HepG2 (cell line): ENCODE results near the gene JAG1. TPM values are rescaled to one million over a fixed set of nuclear protein-coding genes. Genes with fewer than 3 reads are reported as not detected.
A peak's percentile ranks its signal among the peaks of the same experiment; 100 is the strongest.

Experiments
- CSRNP1 ChIP-seq: sonication (generic); formaldehyde crosslinking; IDR thresholded peaks from 2 replicates; pipeline ENCODE4 v1.8.1; 2023; ENCODE audit warnings: mild to moderate bottlenecking, missing genetic modification reagents
- HMGA1 ChIP-seq: sonication (generic); formaldehyde crosslinking; conservative IDR thresholded peaks from 2 replicates; pipeline ENCODE4 v1.4.0; 2020; ENCODE audit warnings: missing genetic modification reagents
- KLF15 ChIP-seq: sonication (generic); formaldehyde crosslinking; IDR thresholded peaks from 2 replicates; pipeline ENCODE4 v1.8.1; 2023; ENCODE audit warnings: borderline replicate concordance, mild to moderate bottlenecking, inconsistent platforms, missing genetic modification reagents, mixed read lengths
- LCORL ChIP-seq, 2 experiments: fragments of 450-650 bp in 1 of 2; sonication (generic) in 1 of 2; formaldehyde crosslinking in 1 of 2; IDR thresholded peaks; 2 replicates each; pipeline versions ENCODE4 v1.5.0 to v1.6.1; 2017 to 2020; ENCODE audit warnings: antibody characterized with exemption in 1 of 2, missing genetic modification reagents in 1 of 2
- MAF1 ChIP-seq: sonication (generic); formaldehyde crosslinking; IDR thresholded peaks from 2 replicates; pipeline ENCODE4 v1.5.0; 2020; ENCODE audit warnings: missing genetic modification reagents, borderline replicate concordance
- MAFK ChIP-seq, 2 experiments: IDR thresholded peaks in 1 of 2; conservative IDR thresholded peaks in 1 of 2; 2 replicates each; pipeline ENCODE4 v1.6.1; 2011; ENCODE audit warnings: improper control_type of control experiment in 2 of 2, low read length in 2 of 2
- MTERF4 ChIP-seq: sonication (generic); formaldehyde crosslinking; IDR thresholded peaks from 2 replicates; pipeline ENCODE4 v1.8.0; 2023; ENCODE audit warnings: mild to moderate bottlenecking, missing genetic modification reagents
- REST ChIP-seq, 2 experiments: IDR thresholded peaks; 2 replicates each; pipeline ENCODE4 v1.6.1; 2011 to 2012; ENCODE audit warnings: low read length in 2 of 2, borderline replicate concordance in 1 of 2, low read depth in 1 of 2, mild to moderate bottlenecking in 1 of 2, moderate library complexity in 1 of 2
- SCMH1 ChIP-seq: sonication (generic); formaldehyde crosslinking; IDR thresholded peaks from 2 replicates; pipeline ENCODE4 v1.9.0; 2021; ENCODE audit warnings: missing genetic modification reagents, mild to moderate bottlenecking, borderline replicate concordance
- SP2 ChIP-seq: sonication (generic); formaldehyde crosslinking; IDR thresholded peaks from 2 replicates; pipeline ENCODE4 v1.5.1; 2020; ENCODE audit warnings: mild to moderate bottlenecking, missing genetic modification reagents
- TRAFD1 ChIP-seq: sonication (generic); formaldehyde crosslinking; IDR thresholded peaks from 2 replicates; pipeline ENCODE4 v1.5.1; 2020; ENCODE audit warnings: missing genetic modification reagents, mild to moderate bottlenecking, borderline replicate concordance
- ZKSCAN5 ChIP-seq: sonication (generic); formaldehyde crosslinking; IDR thresholded peaks from 2 replicates; pipeline ENCODE4 v1.5.1; 2020; ENCODE audit warnings: mild to moderate bottlenecking, missing genetic modification reagents
- ZNF20 ChIP-seq: sonication (generic); formaldehyde crosslinking; IDR thresholded peaks from 2 replicates; pipeline ENCODE4 v1.4.0; 2020; ENCODE audit warnings: mild to moderate bottlenecking, moderate library complexity, missing genetic modification reagents
- ZNF251 ChIP-seq: sonication (generic); formaldehyde crosslinking; IDR thresholded peaks from 2 replicates; pipeline ENCODE4 v1.9.0; 2021; ENCODE audit warnings: mild to moderate bottlenecking, missing genetic modification reagents
- ZNF362 ChIP-seq: sonication (generic); formaldehyde crosslinking; IDR thresholded peaks from 2 replicates; pipeline ENCODE4 v1.4.0; 2020; ENCODE audit warnings: missing genetic modification reagents, mild to moderate bottlenecking, borderline replicate concordance
- ZNF691 ChIP-seq: sonication (generic); formaldehyde crosslinking; IDR thresholded peaks from 2 replicates; pipeline ENCODE4 v1.4.0; 2020; ENCODE audit warnings: missing genetic modification reagents, low read depth, mild to moderate bottlenecking, borderline replicate concordance
- polyA plus RNA-seq, 8 experiments: library from polyadenylated mRNA; depleted of rRNA in 3 of 8; stranded (reverse) in 7 of 8; unstranded in 1 of 8; fragments of >200 nt; fragmentation: Illumina TruSeq in 4 of 8; extraction: Trizol in 4 of 8; gene quantifications; 2 replicates each; pipeline versions ENCODE4 v1.2.1 to v1.2.3, GENCODE V29; 2011 to 2016; ENCODE audit warnings: low read depth in 4 of 8, missing spikeins in 1 of 8, mixed read lengths in 1 of 8; ENCODE audit not compliant: insufficient read depth in 1 of 8
- total RNA-seq, 5 experiments: library from RNA; depleted of rRNA; stranded (reverse); fragments of >200 nt; fragmentation: Illumina TruSeq; extraction: Trizol; gene quantifications; 2 replicates each; pipeline ENCODE4 v1.2.3, GENCODE V29; 2016; ENCODE audit warnings: low read depth in 1 of 5

The JAG1 gene
- total and polyA plus RNA-seq, 2 of the 13 experiments (the other 11 are each of a cell fraction or from before 2014, with no cell fraction given), result 47.1 to 56.3 TPM

GRCh38 chr20:10603971-10604864 lies 69.6 kb downstream of the JAG1 start (continued):
- no peak for TF ChIP-seq ZNF251 (CRISPR knock-in tag)
- TF ChIP-seq LCORL (IDR thresholded peaks at IDR 0.05), result no peak
- TF ChIP-seq LCORL (CRISPR knock-in tag; IDR thresholded peaks at IDR 0.05), result peak; percentile 98
- no peak for TF ChIP-seq ZKSCAN5 (CRISPR knock-in tag)
- TF ChIP-seq MTERF4 (CRISPR knock-in tag), result no peak
- TF ChIP-seq SCMH1, result no peak
- TF ChIP-seq MAFK (conservative IDR thresholded peaks at IDR 0.05 in 1 of 2, IDR thresholded peaks at IDR 0.05 in 1 of 2; ENCODE audit: low read length in 2 of 2), result peak in 1 of 2 experiments; percentile 50; a peak in 3 of 4 replicates
- no peak for TF ChIP-seq HMGA1 (CRISPR knock-in tag)
- TF ChIP-seq SP2, result no peak
- peak in 1 of 2 experiments; percentile 81; a peak in 2 of 4 replicates for TF ChIP-seq REST (IDR thresholded peaks at IDR 0.05; ENCODE audit: borderline replicate concordance in 1 of 2, low read depth in 1 of 2, low read length in 2 of 2)
- TF ChIP-seq ZNF20 (CRISPR knock-in tag), result no peak
- no peak for TF ChIP-seq KLF15 (CRISPR knock-in tag)
- peak; percentile 61; the same call in 1 of the 2 replicates for TF ChIP-seq CSRNP1
- TF ChIP-seq TRAFD1 (CRISPR knock-in tag), result peak; percentile 96; the same call in 1 of the 2 replicates
- TF ChIP-seq MAF1, result no peak
- TF ChIP-seq ZNF362 (CRISPR knock-in tag), result peak; percentile 78
- TF ChIP-seq ZNF691 (CRISPR knock-in tag), result peak; percentile 99
